ENCODE results near the gene CHTF18. TPM values are rescaled to one million over a fixed set of nuclear protein-coding genes. Genes with fewer than 3 reads are reported as not detected.

CHTF18 gene
- total RNA-seq, 1 donor from 2014 or later = 4.9 TPM

DNA sequence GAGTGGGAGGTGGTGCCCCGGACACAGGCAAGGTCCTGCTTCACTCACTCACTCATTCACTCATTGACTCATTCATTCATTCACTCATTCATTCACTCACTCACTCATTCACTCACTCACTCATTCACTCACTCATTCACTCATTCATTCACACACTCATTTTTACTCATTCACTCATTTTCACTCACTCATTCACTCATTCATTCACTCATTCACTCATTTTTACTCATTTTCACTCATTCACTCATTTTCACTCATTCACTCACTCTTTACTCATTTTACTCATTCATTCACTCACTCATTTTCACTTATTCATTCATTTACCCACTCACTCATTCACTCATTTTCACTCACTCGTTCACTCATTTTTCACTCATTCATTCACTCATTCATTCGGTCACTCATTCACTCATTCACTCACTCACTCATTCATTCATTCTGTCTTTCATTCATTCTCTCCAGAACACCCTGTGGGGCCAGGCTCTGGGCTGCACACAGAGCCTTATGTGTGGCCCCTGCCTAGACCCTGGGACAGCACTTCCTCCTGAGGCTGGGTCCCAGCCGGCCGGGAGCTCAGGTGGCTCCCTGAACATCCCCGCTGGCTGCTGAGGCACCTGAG lies 9.4 kb upstream of the CHTF18 start:
- Histone ChIP-seq H3K27me3 (no peaks in the 10 kb centered on the region), H3K4me1 (peaks cover 14% of the 10 kb centered on the region), H3K9me3 (no peaks in the 10 kb centered on the region), H3K27ac (no peak overlapping the region), H3K4me3 (no peak overlapping the region), H3K36me3 (no peaks in the 10 kb centered on the region)
- no peak for DNase-seq (ENCODE audit: extremely low spot score in 2 of 2)
- no peak for TF ChIP-seq POLR2A (IDR thresholded peaks at IDR 0.05)
- no peak for TF ChIP-seq POLR2AphosphoS5 (IDR thresholded peaks at IDR 0.05; ENCODE audit: insufficient read depth in 1 of 2, low read depth in 1 of 2)
- TF ChIP-seq, protein P1, sequence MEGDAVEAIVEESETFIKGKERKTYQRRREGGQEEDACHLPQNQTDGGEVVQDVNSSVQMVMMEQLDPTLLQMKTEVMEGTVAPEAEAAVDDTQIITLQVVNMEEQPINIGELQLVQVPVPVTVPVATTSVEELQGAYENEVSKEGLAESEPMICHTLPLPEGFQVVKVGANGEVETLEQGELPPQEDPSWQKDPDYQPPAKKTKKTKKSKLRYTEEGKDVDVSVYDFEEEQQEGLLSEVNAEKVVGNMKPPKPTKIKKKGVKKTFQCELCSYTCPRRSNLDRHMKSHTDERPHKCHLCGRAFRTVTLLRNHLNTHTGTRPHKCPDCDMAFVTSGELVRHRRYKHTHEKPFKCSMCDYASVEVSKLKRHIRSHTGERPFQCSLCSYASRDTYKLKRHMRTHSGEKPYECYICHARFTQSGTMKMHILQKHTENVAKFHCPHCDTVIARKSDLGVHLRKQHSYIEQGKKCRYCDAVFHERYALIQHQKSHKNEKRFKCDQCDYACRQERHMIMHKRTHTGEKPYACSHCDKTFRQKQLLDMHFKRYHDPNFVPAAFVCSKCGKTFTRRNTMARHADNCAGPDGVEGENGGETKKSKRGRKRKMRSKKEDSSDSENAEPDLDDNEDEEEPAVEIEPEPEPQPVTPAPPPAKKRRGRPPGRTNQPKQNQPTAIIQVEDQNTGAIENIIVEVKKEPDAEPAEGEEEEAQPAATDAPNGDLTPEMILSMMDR (IDR thresholded peaks at IDR 0.05) = no peak
- intact Hi-C loops (cut with DNase I) = no loop called here

DNA sequence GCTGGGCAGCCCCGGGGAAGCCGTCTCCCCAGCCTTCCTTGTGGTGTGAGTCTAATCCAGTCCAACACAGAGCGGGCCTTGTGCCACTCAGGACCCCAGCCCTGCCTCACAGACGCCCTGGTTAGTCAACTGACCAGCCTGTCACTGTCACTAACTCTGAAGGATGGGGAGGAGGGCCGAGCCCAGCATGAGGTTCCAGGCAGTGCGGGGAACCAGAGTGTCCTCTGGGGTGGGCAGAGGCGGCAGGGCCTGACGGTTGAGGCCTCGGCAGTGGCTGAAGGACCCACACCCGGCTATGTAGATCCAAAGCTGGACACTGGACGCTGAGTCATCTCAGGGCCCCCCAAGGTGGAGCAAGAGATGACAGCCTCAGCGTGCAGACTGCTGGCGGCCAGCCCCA lies 8.9 kb upstream of the CHTF18 start:
- intact Hi-C loops (cut with DNase I) = no loop called here
- Histone ChIP-seq H3K27ac (no peak overlapping the region), H3K27me3 (no peaks in the 10 kb centered on the region), H3K36me3 (no peaks in the 10 kb centered on the region), H3K4me3 (no peak overlapping the region), H3K9me3 (no peaks in the 10 kb centered on the region), H3K4me1 (peaks cover 14% of the 10 kb centered on the region)
- TF ChIP-seq, protein P1 (IDR thresholded peaks at IDR 0.05) = no peak
- TF ChIP-seq POLR2A (IDR thresholded peaks at IDR 0.05) (no peak), POLR2AphosphoS5 (IDR thresholded peaks at IDR 0.05; ENCODE audit: insufficient read depth in 1 of 2, low read depth in 1 of 2) (no peak)
- no peak for DNase-seq (ENCODE audit: extremely low spot score in 2 of 2)

DNA sequence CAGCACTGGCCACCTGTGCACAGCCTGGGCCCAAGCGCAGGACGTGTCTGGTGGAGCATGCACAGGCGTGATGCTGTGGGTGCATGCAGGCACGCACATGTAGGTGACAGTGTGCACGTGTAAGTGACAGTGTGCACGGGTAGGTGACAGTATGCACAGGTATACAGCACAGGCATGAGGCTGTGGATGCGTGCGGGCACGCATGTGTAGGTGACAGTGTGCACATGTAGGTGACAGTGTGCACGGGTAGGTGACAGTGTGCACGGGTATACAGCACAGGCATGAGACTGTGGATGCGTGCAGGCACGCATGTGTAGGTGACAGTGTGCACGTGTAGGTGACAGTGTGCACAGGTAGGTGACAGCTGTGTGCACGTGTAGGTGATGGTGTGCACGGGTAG lies 8.1 kb upstream of the CHTF18 start:
- TF ChIP-seq, protein P1 (IDR thresholded peaks at IDR 0.05) = no peak
- TF ChIP-seq POLR2A (IDR thresholded peaks at IDR 0.05) = no peak
- TF ChIP-seq POLR2AphosphoS5 (IDR thresholded peaks at IDR 0.05; ENCODE audit: insufficient read depth in 1 of 2, low read depth in 1 of 2) = no peak
- Histone ChIP-seq H3K4me1 (peaks cover 14% of the 10 kb centered on the region), H3K36me3 (no peaks in the 10 kb centered on the region), H3K9me3 (no peaks in the 10 kb centered on the region), H3K27me3 (no peaks in the 10 kb centered on the region), H3K27ac (no peak overlapping the region), H3K4me3 (no peak overlapping the region)
- intact Hi-C loops (cut with DNase I) = no loop called here
- no peak for DNase-seq (ENCODE audit: extremely low spot score in 2 of 2)

DNA sequence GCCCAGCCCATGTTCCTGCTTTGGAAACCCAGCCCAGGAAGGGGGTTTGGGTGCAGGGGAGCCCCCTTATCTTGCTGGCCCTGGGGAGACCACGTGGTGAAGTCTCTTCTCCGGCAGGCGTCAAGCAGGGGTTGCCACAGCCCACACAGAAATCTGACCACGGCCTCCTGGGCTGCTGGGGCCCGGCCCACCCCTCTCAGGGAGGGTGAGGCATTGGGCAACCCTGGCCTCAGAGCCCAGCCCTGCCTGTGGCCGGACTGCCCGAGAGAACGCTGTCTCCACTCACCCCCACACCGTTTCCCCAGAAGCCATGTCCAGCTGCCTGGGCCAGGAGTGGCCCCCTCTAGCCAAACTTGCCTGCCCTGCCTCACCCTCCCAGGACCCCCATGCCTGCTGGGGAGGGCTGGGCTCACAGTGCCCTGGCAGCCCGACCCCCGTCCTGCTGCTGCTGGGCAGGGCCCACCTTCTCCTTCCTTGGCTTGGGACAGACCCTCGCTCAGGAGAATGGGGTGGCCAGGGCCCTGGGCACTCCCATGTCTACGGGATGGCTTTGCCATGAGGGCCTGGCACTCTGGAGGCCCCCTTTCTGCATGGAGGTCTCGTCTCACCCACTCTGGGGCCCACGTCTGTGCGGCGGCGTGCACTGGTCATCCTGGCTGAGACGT lies 6.9 kb upstream of the CHTF18 start:
- Histone ChIP-seq H3K27ac (no peak overlapping the region), H3K4me3 (no peak overlapping the region), H3K36me3 (peaks cover 0 to 8% of the 10 kb centered on the region in 2 donors), H3K4me1 (peaks cover 15% of the 10 kb centered on the region), H3K27me3 (no peaks in the 10 kb centered on the region), H3K9me3 (no peaks in the 10 kb centered on the region)
- DNase-seq (ENCODE audit: extremely low spot score in 2 of 2) = no peak
- TF ChIP-seq POLR2AphosphoS5 (IDR thresholded peaks at IDR 0.05; ENCODE audit: insufficient read depth in 1 of 2, low read depth in 1 of 2) (no peak), POLR2A (IDR thresholded peaks at IDR 0.05) (no peak)
- TF ChIP-seq, protein P1 (IDR thresholded peaks at IDR 0.05) = no peak
- intact Hi-C loops (cut with DNase I) = no loop called here

DNA sequence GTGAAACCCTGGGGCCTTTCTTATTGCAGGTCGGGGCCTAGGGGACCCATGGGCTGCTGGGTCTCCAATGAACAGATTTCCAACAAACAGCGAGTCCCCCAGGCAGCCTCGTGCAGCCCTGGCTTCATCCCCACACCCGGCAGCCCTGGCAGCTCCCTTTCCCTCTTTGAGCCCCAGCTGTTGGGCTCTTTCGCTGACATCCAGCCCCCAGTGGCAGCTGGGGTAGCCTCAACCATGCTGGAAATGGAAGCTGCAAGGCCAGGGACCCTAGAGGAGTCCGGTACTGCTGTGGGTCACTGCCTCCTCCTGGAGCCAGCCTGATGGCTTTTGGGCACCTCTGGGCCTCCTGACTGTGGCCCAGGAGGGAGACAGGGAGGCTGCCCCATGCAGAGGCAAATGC lies 6.2 kb upstream of the CHTF18 start:
- Histone ChIP-seq H3K27me3 (no peaks in the 10 kb centered on the region), H3K4me1 (peaks cover 23% of the 10 kb centered on the region), H3K36me3 (peaks cover 0 to 8% of the 10 kb centered on the region in 2 donors), H3K9me3 (no peaks in the 10 kb centered on the region), H3K27ac (no peak overlapping the region), H3K4me3 (no peak overlapping the region)
- TF ChIP-seq, protein P1 (IDR thresholded peaks at IDR 0.05) = no peak
- TF ChIP-seq POLR2AphosphoS5 (IDR thresholded peaks at IDR 0.05; ENCODE audit: insufficient read depth in 1 of 2, low read depth in 1 of 2) = no peak
- TF ChIP-seq POLR2A (IDR thresholded peaks at IDR 0.05) = no peak
- intact Hi-C loops (cut with DNase I) = no loop called here
- no peak for DNase-seq (ENCODE audit: extremely low spot score in 2 of 2)

Measured in vagina (tissue), 2 donors.